Endothelial cell of umbilical vein (primary cell): ENCODE data around the gene PAM16. TPM values are rescaled to one million over a fixed set of nuclear protein-coding genes. Genes with fewer than 3 reads are reported as not detected.

Source experiments
- BruUV-seq: library from RNA; stranded (reverse); fragments of 400-500 nt; replicated peaks from 2 replicates; lab custom pipeline; 2021; lab: Mats Ljungman, UMichigan
- CTCF ChIA-PET: fragments of 300-600, 350-600 bp; sonication (Branson Sonifier 250); formaldehyde crosslinking; loops from one replicate; lab custom pipeline; 2021; ENCODE audit warnings: antibody characterized with exemption, inconsistent platforms; lab: Charles Lee
- POLR2A ChIA-PET: fragments of 300-600, 350-600 bp; sonication (Branson Sonifier 250); formaldehyde crosslinking; loops from one replicate; lab custom pipeline; 2021; ENCODE audit warnings: antibody characterized with exemption, inconsistent platforms; lab: Charles Lee
- DNase-seq: peaks from one replicate; pipeline ENCODE4 v3.0.0-alpha.2; 2011; ENCODE audit warnings: low read depth, low spot score
- FAIRE-seq: peaks from 2 replicates; lab custom pipeline; 2011; peaks lifted over from hg19 to GRCh38; lab: Jason Lieb, UNC
- H2AFZ ChIP-seq: 2 replicates; pipeline ENCODE4 v1.6.0; 2012; ENCODE audit warnings: low read depth, low read length, control low read depth, inconsistent platforms
- H3K27ac ChIP-seq: 2 replicates; pipeline ENCODE4 v1.5.1; 2011; ENCODE audit warnings: low read depth, mild to moderate bottlenecking, control low read depth, low read length, moderate library complexity; ENCODE audit not compliant: insufficient read depth
- H3K27me3 ChIP-seq, 2 experiments: 2 replicates each; pipeline versions ENCODE4 v1.6.0 to v1.6.1; 2011; ENCODE audit warnings: low read length in 2 of 2, mixed read lengths in 1 of 2; ENCODE audit not compliant: control insufficient read depth in 2 of 2, insufficient read depth in 2 of 2
- H3K36me3 ChIP-seq, 2 experiments: 2 replicates in 1 of 2; 3 replicates in 1 of 2; pipeline ENCODE4 v1.5.1; 2011; ENCODE audit warnings: low read length in 2 of 2, mild to moderate bottlenecking in 1 of 2, moderate library complexity in 1 of 2; ENCODE audit not compliant: control insufficient read depth in 2 of 2, insufficient read depth in 2 of 2; ENCODE audit errors: extremely low read depth in 1 of 2
- H3K4me1 ChIP-seq: 3 replicates; pipeline ENCODE4 v1.5.1; 2011; ENCODE audit warnings: mild to moderate bottlenecking, low read length; ENCODE audit not compliant: control insufficient read depth, insufficient read depth; ENCODE audit errors: extremely low read depth
- H3K4me2 ChIP-seq: 2 replicates; pipeline ENCODE4 v1.6.1; 2011; ENCODE audit warnings: low read length, control low read depth, mixed read lengths; ENCODE audit not compliant: insufficient read depth
- H3K4me3 ChIP-seq, 3 experiments: fragments of 200-600 bp in 1 of 3; sonication (generic), shearing (Covaris generic) in 1 of 3; replicated peaks in 1 of 3; 2 replicates each; pipeline ENCODE4 v1.5.1; 2011 to 2016; ENCODE audit warnings: control low read depth in 3 of 3, low read length in 3 of 3, mild to moderate bottlenecking in 2 of 3, inconsistent platforms in 1 of 3, low read depth in 1 of 3, moderate library complexity in 1 of 3; ENCODE audit not compliant: insufficient read depth in 1 of 3
- H3K79me2 ChIP-seq: 2 replicates; pipeline ENCODE4 v1.6.0; 2012; ENCODE audit warnings: low read length, inconsistent platforms; ENCODE audit not compliant: control insufficient read depth, insufficient read depth
- H3K9ac ChIP-seq: replicated peaks from 2 replicates; pipeline ENCODE3; 2011; ENCODE audit warnings: low read length, control low read depth; ENCODE audit not compliant: insufficient read depth; ENCODE audit errors: extremely low read depth
- H3K9me1 ChIP-seq: replicated peaks from 3 replicates; pipeline ENCODE4 v1.6.0; 2011; ENCODE audit warnings: mild to moderate bottlenecking, low read length; ENCODE audit not compliant: control insufficient read depth, insufficient read depth; ENCODE audit errors: extremely low read depth
- H3K9me3 ChIP-seq: replicated peaks from 2 replicates; pipeline ENCODE4 v1.5.1; 2012; ENCODE audit warnings: low read length, inconsistent platforms; ENCODE audit not compliant: control insufficient read depth, insufficient read depth
- H4K20me1 ChIP-seq: replicated peaks from 2 replicates; pipeline ENCODE3; 2011; ENCODE audit warnings: mild to moderate bottlenecking, low read length; ENCODE audit not compliant: control insufficient read depth, insufficient read depth; ENCODE audit errors: extremely low read depth
- EZH2 ChIP-seq: IDR thresholded peaks from 2 replicates; pipeline ENCODE4 v1.6.1; 2012; ENCODE audit warnings: borderline replicate concordance, low read depth, mild to moderate bottlenecking, moderate library complexity, low read length, inconsistent platforms; ENCODE audit not compliant: severe bottlenecking
- FOS ChIP-seq: IDR thresholded peaks from 2 replicates; pipeline ENCODE4 v1.6.1; 2011; ENCODE audit warnings: mild to moderate bottlenecking, low read length, moderate library complexity, borderline replicate concordance; ENCODE audit not compliant: insufficient read depth
- JUN ChIP-seq: IDR thresholded peaks from 2 replicates; pipeline ENCODE4 v1.6.1; 2011; ENCODE audit warnings: borderline replicate concordance, low read depth; ENCODE audit not compliant: insufficient read length, insufficient read depth
- MYC ChIP-seq: IDR thresholded peaks from one replicate; pipeline ENCODE4 v1.6.1; 2011; ENCODE audit warnings: mild to moderate bottlenecking, low read depth, low read length
- POLR2A ChIP-seq: IDR thresholded peaks from 2 replicates; pipeline ENCODE4 v1.6.1; 2012; ENCODE audit warnings: low read depth, mild to moderate bottlenecking, control low read depth, low read length
- POLR2AphosphoS5 ChIP-seq: IDR thresholded peaks from 2 replicates; pipeline ENCODE4 v1.6.1; 2012; ENCODE audit warnings: low read depth, mild to moderate bottlenecking, control low read depth, low read length, moderate library complexity; ENCODE audit not compliant: insufficient read depth
- dilution Hi-C: fragments of 300-500 bp; cut with MboI; formaldehyde crosslinking; loops from one replicate; pipeline ENCODE4 v1.15.0; 2019; ENCODE audit warnings: low sequenced_read_pairs; ENCODE audit not compliant: extremely low pct_ligation_motif_present
- intact Hi-C: fragments of 100-400 bp; cut with micrococcal nuclease; formaldehyde crosslinking; loops from one replicate; pipeline ENCODE4 v1.10.0; 2022
- polyA plus RNA-seq, 4 experiments: library from polyadenylated mRNA; depleted of rRNA in 3 of 4; stranded (reverse) in 3 of 4; unstranded in 1 of 4; fragments of >200 nt; gene quantifications; 2 replicates each; pipeline versions ENCODE4 v1.2.1 to v1.2.3, GENCODE V29; 2011 to 2012; ENCODE audit warnings: missing spikeins in 1 of 4
- total RNA-seq: library from RNA; stranded (reverse); gene quantifications from 2 replicates; pipeline ENCODE4 v1.2.3, GENCODE V29; 2021
- TF ChIP-seq, protein P1 (sequence below): IDR thresholded peaks from 2 replicates; pipeline ENCODE4 v1.6.1; 2011; ENCODE audit not compliant: insufficient read depth, insufficient read length

Gene PAM16
- total and polyA plus RNA-seq, 2 donors (not counting 3 experiments of a cell fraction or from before 2014, with no cell fraction given), result 40.0 to 67.2 TPM

DNA sequence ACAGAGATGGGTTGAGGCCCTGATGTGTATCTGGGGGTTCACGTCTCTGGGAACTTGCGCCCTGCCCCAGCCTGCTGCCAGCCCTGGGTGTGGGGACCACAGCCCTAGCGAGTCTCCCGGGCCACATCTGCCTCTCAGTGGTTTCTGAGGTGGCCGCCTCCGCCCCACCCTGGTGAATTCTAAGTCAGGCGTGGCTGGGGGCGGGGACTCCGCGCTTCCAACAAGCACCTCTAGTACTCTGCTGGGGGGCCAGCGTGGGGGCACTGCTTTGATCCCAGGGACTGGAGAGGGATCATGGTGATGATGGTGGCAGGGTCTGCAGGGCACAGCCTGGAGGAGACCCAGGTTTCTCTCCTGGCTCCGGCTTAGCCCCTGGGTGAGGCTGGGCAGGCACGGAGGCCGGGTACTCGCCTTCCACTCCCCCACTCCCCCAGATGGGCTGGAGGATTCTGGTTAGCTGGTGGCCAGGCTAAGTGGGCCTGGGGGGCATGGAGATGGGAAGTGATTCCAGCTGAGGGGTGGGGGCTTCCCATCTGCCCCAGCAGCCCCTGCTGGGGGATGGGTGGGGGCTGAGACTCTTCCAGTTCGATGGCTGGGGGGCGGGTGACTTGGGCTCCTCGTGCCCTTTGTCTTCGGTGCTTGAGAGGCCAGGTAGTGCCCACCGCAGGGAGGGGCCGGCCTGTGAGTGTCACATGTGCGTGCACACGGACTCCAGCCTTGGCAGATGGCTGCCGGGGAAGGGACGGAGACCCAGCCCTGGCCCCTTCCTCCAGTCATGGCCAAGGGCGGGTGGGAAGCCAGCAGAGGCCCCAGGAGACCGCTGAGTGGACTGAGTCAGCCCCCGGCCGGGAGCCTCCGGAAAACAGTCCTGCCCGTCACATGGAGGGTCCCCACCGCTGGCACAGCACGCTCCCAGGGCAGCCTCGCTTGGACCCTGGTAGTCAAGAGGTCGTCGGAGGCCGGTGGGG, 31.4 kb downstream of the PAM16 start:
- H3K9ac ChIP-seq, result no peak overlapping the region
- TF ChIP-seq EZH2, result no peak
- TF ChIP-seq JUN, result no peak
- no peak for TF ChIP-seq MYC
- TF ChIP-seq, protein P1, sequence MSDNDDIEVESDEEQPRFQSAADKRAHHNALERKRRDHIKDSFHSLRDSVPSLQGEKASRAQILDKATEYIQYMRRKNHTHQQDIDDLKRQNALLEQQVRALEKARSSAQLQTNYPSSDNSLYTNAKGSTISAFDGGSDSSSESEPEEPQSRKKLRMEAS, result no peak
- no peak for TF ChIP-seq POLR2A
- TF ChIP-seq POLR2AphosphoS5, result no peak
- no peak for TF ChIP-seq FOS
- H3K27ac ChIP-seq, result no peak overlapping the region
- no peak overlapping the region for H3K4me2 ChIP-seq
- no peaks in the 10 kb centered on the region for H3K27me3 ChIP-seq
- H3K36me3 ChIP-seq, result no peaks in the 10 kb centered on the region
- intact Hi-C loops, result no loop called here
- H3K4me3 ChIP-seq, result no peak overlapping the region
- no peak overlapping the region for H2AFZ ChIP-seq
- no TSS peak for BruUV-seq
- dilution Hi-C loops, result no loop called here
- no peaks in the 10 kb centered on the region for H4K20me1 ChIP-seq
- POLR2A ChIA-PET, result no interaction called here
- H3K9me3 ChIP-seq, result no peaks in the 10 kb centered on the region
- FAIRE-seq (no peak), DNase-seq (no peak)
- no peaks in the 10 kb centered on the region for H3K9me1 ChIP-seq
- CTCF ChIA-PET, result interaction anchor here (6.0 kb wide), 1 partner anchor 8 kb away, joined by 73 read pairs; no protein-coding TSS in a partner anchor
- H3K79me2 ChIP-seq, result peaks cover 64% of the 10 kb centered on the region
- H3K4me1 ChIP-seq, result peaks cover 29% of the 10 kb centered on the region
